Umbilical cord (tissue), 2 donors: ENCODE data around the gene PLGRKT. TPM values are rescaled to one million over a fixed set of nuclear protein-coding genes. Genes with fewer than 3 reads are reported as not detected.
"Not testable (repeated sequence)": the region's sequence is repeated elsewhere in the genome, so short reads cannot be mapped to it uniquely, and the experiment has no call there.

Experiments
- DNase-seq: peaks from one replicate; pipeline ENCODE4 v3.0.0-alpha.2; 2015; ENCODE audit warnings: low spot score
- total RNA-seq: library from RNA; depleted of rRNA; stranded (reverse); fragments of >200 nt; gene quantifications from one replicate; pipeline ENCODE4 v1.2.3, GENCODE V29; 2014; ENCODE audit warnings: low replicate concordance; ENCODE audit not compliant: insufficient read depth

PLGRKT gene
- total RNA-seq, 1 donor from 2014 or later = 9.9 TPM

- DNase-seq = no peak
These were observed 14.5 kb upstream of the PLGRKT start for GRCh38 chr9:5452286-5452609.

- DNase-seq = peak; percentile 76
These were observed 12.8 kb upstream of the PLGRKT start, which contains the start of gene CD274 for GRCh38 chr9:5450359-5451091. Gene CD274, plus strand, starts transcription at chr9:5450542. Its CDS starts 5,572 bp downstream, at chr9:5456114.

GRCh38 chr9:5449521-5450358, 12.0 kb upstream of the PLGRKT start:
- peak; percentile 23 for DNase-seq

- DNase-seq = no peak
These were observed 11.0 kb upstream of the PLGRKT start for GRCh38 chr9:5448461-5449435.

- no peak for DNase-seq
These were observed 10.3 kb upstream of the PLGRKT start for GRCh38 chr9:5448016-5448415.

- DNase-seq = no peak
These were observed 9.6 kb upstream of the PLGRKT start for GRCh38 chr9:5447337-5447736.

- no peak for DNase-seq
These were observed 8.9 kb upstream of the PLGRKT start for GRCh38 chr9:5446451-5447236.

- DNase-seq = no peak
These were observed 8.2 kb upstream of the PLGRKT start for GRCh38 chr9:5445886-5446285.

- DNase-seq = not testable (repeated sequence)
These were observed 7.4 kb upstream of the PLGRKT start for GRCh38 chr9:5445096-5445495.

- DNase-seq = no peak
These were observed 6.1 kb upstream of the PLGRKT start for GRCh38 chr9:5443850-5444249.

- peak; percentile 30 for DNase-seq
These were observed 4.8 kb upstream of the PLGRKT start for GRCh38 chr9:5442400-5443011.

GRCh38 chr9:5441043-5441442, 3.3 kb upstream of the PLGRKT start:
- no peak for DNase-seq

- DNase-seq = no peak
These were observed 2.7 kb upstream of the PLGRKT start for GRCh38 chr9:5440426-5440825.

GRCh38 chr9:5438301-5439162, 807 bp upstream of the PLGRKT start:
- no peak for DNase-seq

GRCh38 chr9:5436441-5436840, 1.3 kb downstream of the PLGRKT start:
- no peak for DNase-seq

GRCh38 chr9:5435912-5436311, 1.8 kb downstream of the PLGRKT start:
- DNase-seq = no peak

GRCh38 chr9:5433841-5434810, 3.6 kb downstream of the PLGRKT start:
- not testable (repeated sequence) for DNase-seq

- not testable (repeated sequence) for DNase-seq
These were observed 4.4 kb downstream of the PLGRKT start for GRCh38 chr9:5433328-5433727.
